NCI-H146 (cell line): ENCODE data around the gene PRKAR1B.

ENCODE experiments used
- DNase-seq: peaks from one replicate; lab custom pipeline; 2025; lab: John Stamatoyannopoulos, UW

Gene PRKAR1B

GRCh38 chr7:589781-590575, 137.1 kb downstream of the PRKAR1B start:
- DNase-seq: no peak

- no peak for DNase-seq
Observed at GRCh38 chr7:587767-588166, 139.3 kb downstream of the PRKAR1B start.

GRCh38 chr7:586494-586893, 140.6 kb downstream of the PRKAR1B start:
- DNase-seq: no peak

- no peak for DNase-seq
Observed at GRCh38 chr7:585873-586272, 141.2 kb downstream of the PRKAR1B start.

GRCh38 chr7:585229-585711, 141.8 kb downstream of the PRKAR1B start:
- DNase-seq: no peak

GRCh38 chr7:584820-585219, 142.3 kb downstream of the PRKAR1B start:
- DNase-seq: no peak

- DNase-seq: no peak
Observed at GRCh38 chr7:584122-584465, 143.0 kb downstream of the PRKAR1B start.

GRCh38 chr7:583410-584121, 143.5 kb downstream of the PRKAR1B start:
- no peak for DNase-seq

- no peak for DNase-seq
Observed at GRCh38 chr7:582931-583330, 144.2 kb downstream of the PRKAR1B start.

- no peak for DNase-seq
Observed at GRCh38 chr7:582081-582835, 144.8 kb downstream of the PRKAR1B start.

GRCh38 chr7:578386-578785, 148.7 kb downstream of the PRKAR1B start:
- no peak for DNase-seq

- no peak for DNase-seq
Observed at GRCh38 chr7:577741-578370, 149.2 kb downstream of the PRKAR1B start.

GRCh38 chr7:577278-577665, 149.8 kb downstream of the PRKAR1B start:
- no peak for DNase-seq

GRCh38 chr7:576524-577277, 150.4 kb downstream of the PRKAR1B start:
- DNase-seq: no peak

GRCh38 chr7:575425-576366, 151.4 kb downstream of the PRKAR1B start:
- no peak for DNase-seq

GRCh38 chr7:574661-575395, 152.3 kb downstream of the PRKAR1B start:
- no peak for DNase-seq

- DNase-seq: no peak
Observed at GRCh38 chr7:573933-574381, 153.1 kb downstream of the PRKAR1B start.

GRCh38 chr7:573269-573932, 153.7 kb downstream of the PRKAR1B start:
- no peak for DNase-seq
